ELF-1 (cell line): Measurements from ENCODE around the gene FDXACB1.

Experiments used
- DNase-seq: peaks from one replicate; pipeline ENCODE4 v3.0.0-alpha.2; 2016; ENCODE audit warnings: low read depth, low spot score

Gene FDXACB1

GRCh38 chr11:111878849-111879636 is at the start of gene FDXACB1, which contains the start of gene CFAP68:
Gene FDXACB1, minus strand, starts transcription at chr11:111879165. Its CDS starts 33 bp downstream, at chr11:111879132.
Gene CFAP68, plus strand, starts transcription at chr11:111879541. Its CDS starts 20 bp downstream, at chr11:111879561.
- DNase-seq = peak; percentile 99

DNA sequence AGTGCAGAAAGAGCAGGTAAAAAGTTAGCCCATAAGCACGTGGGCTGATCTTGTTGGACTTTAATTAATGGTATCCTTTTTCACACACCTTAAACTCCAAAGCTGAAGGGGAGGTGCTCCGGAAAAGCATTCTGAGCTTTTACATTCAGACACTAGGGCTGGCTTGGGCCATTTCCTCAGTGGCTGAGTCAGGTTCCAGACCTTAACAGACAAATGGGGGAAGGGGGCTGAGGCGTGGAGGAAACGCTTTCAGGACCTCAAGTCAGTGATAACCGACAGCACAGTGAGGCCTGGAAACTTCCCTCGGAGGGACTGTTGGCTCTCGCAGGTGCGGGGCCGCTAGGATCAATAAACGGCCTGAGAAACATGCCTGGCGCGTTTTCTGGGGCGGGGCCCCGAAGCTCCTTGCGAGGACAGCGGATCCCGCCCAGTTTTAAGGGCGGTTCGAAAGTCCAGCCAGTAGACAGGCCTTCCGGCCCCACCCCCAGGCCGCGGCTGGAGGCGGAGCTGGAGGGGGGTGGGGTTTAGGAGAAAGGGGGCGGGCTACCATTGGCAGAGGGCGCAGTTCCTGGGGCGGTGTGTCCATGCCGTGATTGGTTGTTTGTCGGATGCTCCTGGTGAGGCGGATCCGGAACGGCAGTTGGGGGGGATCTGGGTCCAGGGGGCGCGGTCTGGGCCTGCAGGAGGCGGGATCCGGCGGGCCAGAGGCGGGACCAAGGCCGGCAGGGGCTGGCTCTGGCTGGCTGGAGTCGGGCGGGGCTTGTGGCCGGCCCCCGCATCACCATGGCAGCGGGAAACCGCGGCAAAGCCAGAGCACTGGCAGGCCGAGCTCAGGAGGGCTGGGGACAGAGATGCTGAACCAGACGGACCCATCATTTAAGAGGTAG is 47.8 kb upstream of the FDXACB1 start:
- DNase-seq = peak; percentile 98

GRCh38 chr11:111925953-111926352 is 47.0 kb upstream of the FDXACB1 start:
- no peak for DNase-seq

GRCh38 chr11:111923951-111924350 is 45.0 kb upstream of the FDXACB1 start:
- no peak for DNase-seq

GRCh38 chr11:111923351-111923788 is 44.4 kb upstream of the FDXACB1 start:
- DNase-seq = no peak

GRCh38 chr11:111922803-111923202 is 43.8 kb upstream of the FDXACB1 start:
- DNase-seq = no peak

GRCh38 chr11:111921541-111922230 is 42.7 kb upstream of the FDXACB1 start:
- DNase-seq = no peak

DNA sequence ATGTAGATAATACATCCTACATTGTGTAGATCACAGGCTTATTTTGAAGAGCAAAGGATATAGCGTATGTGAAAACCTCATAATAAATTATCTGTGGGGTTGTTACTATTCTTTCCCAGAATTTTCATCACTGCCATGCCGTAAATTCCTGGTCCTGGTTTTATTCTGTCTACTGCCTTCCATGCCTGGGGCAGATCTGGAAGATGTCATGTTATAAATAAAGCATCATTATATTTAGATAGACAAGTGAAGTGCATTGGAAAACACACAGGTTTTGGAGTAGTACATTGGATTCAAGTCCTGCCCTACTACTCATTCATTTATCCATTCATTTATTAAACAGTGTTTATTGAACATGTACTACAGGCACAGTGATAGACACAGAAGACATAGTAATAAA is 41.9 kb upstream of the FDXACB1 start:
- no peak for DNase-seq

- DNase-seq = peak; percentile 91
Observed at GRCh38 chr11:111918390-111919256, 39.7 kb upstream of the FDXACB1 start, which contains the start of gene C11orf52. Gene C11orf52, plus strand, starts transcription at chr11:111918913. Its CDS starts 60 bp downstream, at chr11:111918973.

DNA sequence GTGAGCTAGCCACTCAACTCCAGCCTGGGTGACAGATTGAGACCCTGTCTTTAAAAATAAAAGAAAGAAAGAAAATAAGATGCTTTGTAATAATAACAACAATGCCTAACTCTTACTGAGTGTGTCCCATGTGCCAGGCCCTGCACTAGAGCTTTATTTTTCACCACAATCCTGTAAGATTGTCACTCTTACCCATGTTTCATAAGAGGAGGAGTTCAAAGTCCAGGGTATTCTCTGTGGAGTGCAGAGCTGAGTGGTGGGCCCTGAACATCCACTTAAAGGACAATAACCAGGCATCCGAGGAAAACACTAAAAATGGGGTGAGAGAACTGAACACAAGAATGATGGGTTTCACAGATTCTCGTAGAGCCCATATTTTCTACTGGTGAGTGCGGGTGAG is 38.8 kb upstream of the FDXACB1 start:
- no peak for DNase-seq

GRCh38 chr11:111917312-111917711 is 38.3 kb upstream of the FDXACB1 start:
- no peak for DNase-seq

DNA sequence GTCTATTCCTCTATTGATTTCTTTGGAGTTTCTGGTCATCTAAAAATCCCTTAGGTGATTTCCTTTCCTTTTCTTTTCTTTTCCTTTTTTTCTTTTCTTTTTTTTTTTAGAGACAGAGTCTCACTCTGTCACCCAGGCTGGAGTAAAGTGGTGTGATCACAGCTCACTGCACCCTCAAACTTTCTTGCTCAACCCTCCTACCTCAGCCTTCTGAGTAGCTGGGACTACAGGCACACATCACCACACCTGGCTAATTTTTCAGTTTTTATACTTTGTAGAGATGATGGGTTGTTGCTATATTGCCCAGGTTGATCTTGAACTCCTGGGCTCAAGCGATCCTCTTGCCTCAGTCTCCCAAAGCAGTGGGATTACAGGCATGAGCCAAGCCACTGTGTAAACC is 37.8 kb upstream of the FDXACB1 start:
- DNase-seq = no peak

DNA sequence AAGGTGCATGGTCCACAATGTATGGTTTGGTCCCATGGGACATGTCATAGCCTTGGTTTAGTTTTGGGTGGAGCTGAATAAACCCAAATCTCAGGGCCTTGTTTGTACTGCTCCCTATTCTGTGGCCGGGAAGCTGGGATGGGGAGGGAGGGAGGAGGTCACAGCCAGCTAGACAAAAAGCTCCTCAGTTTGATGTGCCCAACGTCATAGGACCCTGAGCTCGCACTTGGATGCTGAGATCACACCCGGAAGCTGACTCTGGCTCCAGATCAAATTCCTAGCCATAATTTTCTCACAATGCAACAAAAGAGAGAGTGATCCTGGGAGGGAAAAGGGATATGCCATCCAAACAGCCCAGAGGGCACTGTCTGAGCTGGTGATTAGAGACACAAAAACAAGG is 35.0 kb upstream of the FDXACB1 start:
- DNase-seq = no peak

DNA sequence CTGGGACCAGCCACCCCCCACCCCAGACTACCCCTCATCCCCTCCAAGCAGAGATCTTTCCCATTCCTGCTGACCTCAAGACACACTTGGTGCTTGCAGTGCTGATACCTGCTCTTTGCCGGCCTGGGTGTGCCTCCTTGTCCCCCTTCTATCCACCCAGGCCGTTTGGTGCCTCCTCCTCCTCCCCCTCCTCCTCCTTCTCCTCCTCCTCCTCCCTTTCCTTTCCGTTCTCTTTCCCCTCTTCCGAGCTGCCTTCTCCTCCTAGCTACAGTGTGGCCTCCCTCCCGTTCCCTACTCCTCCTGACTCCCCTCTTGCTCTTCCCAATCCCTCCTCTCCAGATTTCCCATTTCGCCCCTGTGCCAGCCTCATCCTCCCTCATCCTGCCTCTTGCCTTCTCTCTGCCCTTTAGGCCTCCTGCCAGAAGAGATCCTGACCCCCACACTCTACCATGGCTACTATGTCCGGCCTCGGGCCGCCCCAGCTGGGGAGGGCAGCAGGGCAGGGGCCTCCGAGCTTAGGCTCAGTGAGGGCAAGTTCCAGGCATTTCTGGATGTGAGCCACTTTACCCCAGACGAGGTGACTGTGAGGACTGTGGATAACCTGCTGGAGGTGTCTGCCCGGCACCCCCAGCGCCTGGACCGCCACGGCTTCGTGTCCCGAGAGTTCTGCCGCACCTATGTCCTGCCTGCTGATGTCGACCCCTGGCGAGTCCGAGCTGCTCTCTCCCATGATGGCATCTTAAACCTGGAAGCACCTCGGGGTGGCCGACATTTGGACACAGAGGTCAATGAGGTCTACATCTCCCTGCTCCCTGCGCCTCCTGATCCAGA is 34.3 kb upstream of the FDXACB1 start:
- DNase-seq = no peak

GRCh38 chr11:111912535-111912934 is 33.6 kb upstream of the FDXACB1 start, which contains the start of gene HSPB2:
Gene HSPB2, plus strand, starts transcription at chr11:111912734. Its CDS starts 96 bp downstream, at chr11:111912830.
- no peak for DNase-seq

DNA sequence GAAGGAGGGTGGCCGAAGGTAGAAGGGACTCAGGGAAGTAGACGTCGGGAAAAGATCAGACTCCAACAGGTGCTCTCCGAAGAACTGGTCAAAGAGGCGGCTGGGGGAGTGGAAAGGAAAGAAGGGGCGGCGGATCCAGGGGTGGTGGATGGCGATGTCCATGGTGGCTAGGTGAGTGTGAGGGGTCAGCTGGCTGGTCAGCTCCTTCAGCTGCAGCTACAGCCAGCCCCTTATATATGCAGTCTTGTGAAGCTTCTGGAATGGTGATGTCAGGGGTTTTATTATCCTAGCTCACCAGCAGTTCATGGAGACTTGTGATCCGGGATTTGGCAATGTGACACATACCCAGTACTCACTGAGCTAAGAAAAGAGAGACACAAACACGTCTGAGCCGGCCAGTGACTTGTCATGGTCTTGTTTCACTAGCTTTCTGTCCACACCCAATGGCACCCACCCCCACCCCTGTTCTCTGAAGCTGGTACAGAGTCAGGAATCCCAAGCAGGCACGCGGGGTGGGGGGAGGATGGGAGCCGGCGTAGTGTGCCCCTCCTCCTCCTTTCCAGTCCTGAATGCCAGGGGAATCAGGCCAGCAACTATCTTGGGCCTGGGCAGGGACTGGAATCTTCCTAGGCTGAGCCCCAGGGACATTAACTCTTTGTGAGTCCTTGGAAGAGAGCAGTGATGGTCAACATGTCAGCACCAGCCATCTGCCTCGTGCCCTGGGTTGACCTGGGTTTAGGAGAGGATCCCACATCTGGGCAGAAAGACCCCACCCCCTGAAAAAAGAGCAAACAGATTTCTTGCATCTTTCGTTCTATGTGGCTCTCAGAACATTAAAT is 32.8 kb upstream of the FDXACB1 start, which contains the start of gene CRYAB:
TSS of gene CRYAB (minus strand) at position 208 of the 839 bp plus-strand sequence. CDS start at position 162, 46 bp downstream.
- DNase-seq = peak; percentile 69

GRCh38 chr11:111910676-111911562 is 32.0 kb upstream of the FDXACB1 start:
- DNase-seq = no peak

DNA sequence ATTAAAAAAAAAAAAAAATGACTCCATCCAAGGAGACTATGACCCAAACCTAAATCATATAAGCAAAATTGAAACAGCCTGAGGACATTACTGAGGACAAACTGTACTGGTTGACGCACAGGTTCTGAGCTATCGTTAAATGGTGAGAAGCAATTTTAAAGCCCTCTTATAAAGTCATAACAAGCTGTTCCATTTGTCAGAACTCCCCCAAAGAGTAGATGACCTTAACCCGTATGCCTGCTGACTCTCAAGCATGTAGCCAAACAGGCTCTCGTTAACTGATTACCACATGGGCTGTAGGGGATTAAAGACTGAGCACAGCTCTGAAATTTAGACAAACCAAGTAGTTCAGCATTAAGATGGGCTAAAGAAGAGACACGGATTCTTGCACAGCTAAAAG is 30.4 kb upstream of the FDXACB1 start:
- DNase-seq = no peak
